Gastrocnemius medialis (tissue), 4 donors: ENCODE results near the gene MAGI1. TPM values are rescaled to one million over a fixed set of nuclear protein-coding genes. Genes with fewer than 3 reads are reported as not detected.

Experiments
- ATAC-seq, 2 donors: fragments of 150-250 bp; one replicate each; pipeline ENCODE4 v1.9.1; 2016
- DNase-seq, 2 donors: peaks; one replicate each; pipeline ENCODE4 v3.0.0-alpha.2; 2019
- H3K27ac ChIP-seq, 4 donors: fragments of 200-600 bp; sonication (generic); 1 replicate in 1 of 4; 2 replicates in 3 of 4; pipeline ENCODE4 v1.5.1; 2016 to 2018; ENCODE audit warnings: mild to moderate bottlenecking in 2 of 4, moderate library complexity in 1 of 4
- H3K27me3 ChIP-seq, 3 donors: fragments of 200-600 bp; sonication (generic) in 2 of 3; 1 replicate in 1 of 3; 2 replicates in 2 of 3; pipeline versions ENCODE4 v1.5.1 to v1.6.0; 2016 to 2019; ENCODE audit warnings: mild to moderate bottlenecking in 1 of 3, moderate library complexity in 1 of 3
- H3K36me3 ChIP-seq, 2 donors: fragments of 200-600 bp; sonication (generic) in 1 of 2; one replicate each; pipeline ENCODE4 v1.5.1; 2017 to 2018
- H3K4me1 ChIP-seq, 2 donors: fragments of 200-600 bp; sonication (generic) in 1 of 2; one replicate each; pipeline ENCODE4 v1.5.1; 2016 to 2017; ENCODE audit warnings: mild to moderate bottlenecking in 2 of 2
- H3K4me3 ChIP-seq, 4 donors: fragments of 200-600 bp; sonication (generic) in 3 of 4; 1 replicate in 1 of 4; 2 replicates in 3 of 4; pipeline ENCODE4 v1.5.1; 2016 to 2019; ENCODE audit warnings: mild to moderate bottlenecking in 2 of 4
- H3K9me3 ChIP-seq, 3 donors: fragments of 200-600 bp; sonication (generic) in 2 of 3; 1 replicate in 1 of 3; 2 replicates in 2 of 3; pipeline ENCODE4 v1.5.1; 2016 to 2019
- CTCF ChIP-seq, 5 experiments: fragments of 450-650 bp in 3 of 5; fragments of 200-600 bp in 2 of 5; sonication (generic) in 2 of 5; IDR thresholded peaks in 4 of 5; conservative IDR thresholded peaks in 1 of 5; 1 replicate in 4 of 5; 2 replicates in 1 of 5; pipeline ENCODE4 v1.5.1; 2016 to 2019; ENCODE audit warnings: antibody characterized with exemption in 5 of 5, mild to moderate bottlenecking in 3 of 5, moderate library complexity in 3 of 5
- POLR2A ChIP-seq, 2 donors: fragments of 450-650 bp; IDR thresholded peaks; one replicate each; pipeline ENCODE4 v1.6.1; 2017; ENCODE audit warnings: antibody characterized with exemption in 2 of 2, mild to moderate bottlenecking in 2 of 2, moderate library complexity in 2 of 2
- in situ Hi-C, 4 donors: fragments of 200-750 bp; cut with MboI; loops; one replicate each; pipeline versions ENCODE4 v1.15.0 to v1.8.0; 2017; ENCODE audit warnings: low sequenced_read_pairs in 4 of 4
- intact Hi-C: fragments of 100-400 bp; cut with DNase I; formaldehyde crosslinking; loops from one replicate; pipeline ENCODE4 v1.15.1; 2023; ENCODE audit warnings: low total_unique reads
- total RNA-seq, 4 donors: library from RNA; depleted of rRNA; stranded (reverse); fragments of >200 nt; gene quantifications; one replicate each; pipeline versions ENCODE4 v1.1.0 to v1.2.3, GENCODE V29; 2016

The MAGI1 gene
- total RNA-seq, 4 donors from 2014 or later: 2.6 to 7.5 (median 3.9) TPM

GRCh38 chr3:66053550-66054094, 14.9 kb upstream of the MAGI1 start:
- H3K27me3 ChIP-seq: no peaks in the 10 kb centered on the region
- peaks cover 0 to 2% of the 10 kb centered on the region in 2 donors for H3K4me1 ChIP-seq
- ATAC-seq (no peak), DNase-seq (no peak)
- no peak overlapping the region for H3K27ac ChIP-seq
- H3K36me3 ChIP-seq: no peaks in the 10 kb centered on the region
- in situ Hi-C loops: no loop called here
- no peak overlapping the region for H3K4me3 ChIP-seq
- intact Hi-C loops: no loop called here
- no peaks in the 10 kb centered on the region for H3K9me3 ChIP-seq
- no peak for TF ChIP-seq CTCF (IDR thresholded peaks at IDR 0.05 in 4 of 5, conservative IDR thresholded peaks at IDR 0.05 in 1 of 5)
- no peak for TF ChIP-seq POLR2A (IDR thresholded peaks at IDR 0.05)

- DNase-seq (no peak), ATAC-seq (no peak)
- peaks cover 0 to 2% of the 10 kb centered on the region in 2 donors for H3K4me1 ChIP-seq
- H3K4me3 ChIP-seq: no peak overlapping the region
- no peak overlapping the region for H3K27ac ChIP-seq
- no peaks in the 10 kb centered on the region for H3K9me3 ChIP-seq
- TF ChIP-seq POLR2A (IDR thresholded peaks at IDR 0.05) (no peak), CTCF (IDR thresholded peaks at IDR 0.05 in 4 of 5, conservative IDR thresholded peaks at IDR 0.05 in 1 of 5) (no peak)
- no peaks in the 10 kb centered on the region for H3K27me3 ChIP-seq
- in situ Hi-C loops: no loop called here
- intact Hi-C loops: no loop called here
- H3K36me3 ChIP-seq: no peaks in the 10 kb centered on the region
These were observed 14.2 kb upstream of the MAGI1 start for GRCh38 chr3:66052721-66053549.

GRCh38 chr3:66050821-66051220, 12.1 kb upstream of the MAGI1 start:
- Histone ChIP-seq H3K36me3 (no peaks in the 10 kb centered on the region), H3K27me3 (no peaks in the 10 kb centered on the region), H3K4me3 (no peak overlapping the region), H3K4me1 (peaks cover 0 to 2% of the 10 kb centered on the region in 2 donors), H3K27ac (no peak overlapping the region), H3K9me3 (no peaks in the 10 kb centered on the region)
- TF ChIP-seq POLR2A (IDR thresholded peaks at IDR 0.05) (no peak), CTCF (IDR thresholded peaks at IDR 0.05 in 4 of 5, conservative IDR thresholded peaks at IDR 0.05 in 1 of 5) (no peak)
- DNase-seq: no peak
- in situ Hi-C loops: no loop called here
- intact Hi-C loops: no loop called here
- ATAC-seq: no peak

- intact Hi-C loops (no loop called here), in situ Hi-C loops (loop anchor here in 1 of 4 donors (25.0 kb wide), 1 partner anchor 464 kb away; the partner anchor contains the start of gene LRIG1)
- no peak for ATAC-seq
- DNase-seq: no peak
- Histone ChIP-seq H3K36me3 (no peaks in the 10 kb centered on the region), H3K4me3 (no peak overlapping the region), H3K27ac (no peak overlapping the region), H3K4me1 (peaks cover 0 to 2% of the 10 kb centered on the region in 2 donors), H3K27me3 (no peaks in the 10 kb centered on the region), H3K9me3 (no peaks in the 10 kb centered on the region)
- TF ChIP-seq CTCF (IDR thresholded peaks at IDR 0.05 in 4 of 5, conservative IDR thresholded peaks at IDR 0.05 in 1 of 5) (no peak), POLR2A (IDR thresholded peaks at IDR 0.05) (no peak)
These were observed 9.3 kb upstream of the MAGI1 start for GRCh38 chr3:66048051-66048395.
